ENCODE data around the gene NHSL1.

NHSL1 gene

DNA sequence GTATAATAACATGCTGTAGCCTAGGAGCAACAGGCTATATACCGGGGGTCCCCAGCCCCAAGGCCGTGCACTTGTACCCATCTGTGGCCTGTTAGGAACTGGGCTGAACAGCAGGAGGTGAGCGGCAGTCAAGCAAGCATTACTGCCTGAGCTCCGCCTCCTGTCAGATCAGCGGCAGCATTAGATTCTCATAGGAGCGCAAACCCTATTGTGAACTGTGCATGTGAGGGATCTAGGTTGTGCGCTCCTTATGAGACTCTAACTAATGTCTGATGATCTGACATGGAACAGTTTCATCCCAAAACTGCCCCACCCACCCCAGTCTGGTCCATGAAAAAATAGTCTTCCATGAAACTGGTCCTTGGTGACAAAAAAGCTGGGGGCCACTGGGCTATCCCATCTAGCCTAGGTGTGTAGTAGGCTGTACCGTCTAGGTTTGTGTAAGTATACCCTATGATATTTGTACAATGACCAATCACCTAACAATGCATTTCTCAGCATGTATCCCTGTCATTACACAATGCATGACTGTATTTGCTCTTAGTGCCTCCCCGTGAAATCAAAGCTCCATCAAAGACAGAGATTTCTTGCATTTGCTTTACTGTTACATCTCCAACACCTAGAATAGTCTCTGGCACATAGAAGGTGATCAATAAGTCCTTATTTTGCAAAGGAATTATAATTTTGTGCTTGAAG, 30.8 kb downstream of the NHSL1 start:
- no peak overlapping the region for H3K4me3 ChIP-seq (ENCODE audit: low read depth, low read length)

DNA sequence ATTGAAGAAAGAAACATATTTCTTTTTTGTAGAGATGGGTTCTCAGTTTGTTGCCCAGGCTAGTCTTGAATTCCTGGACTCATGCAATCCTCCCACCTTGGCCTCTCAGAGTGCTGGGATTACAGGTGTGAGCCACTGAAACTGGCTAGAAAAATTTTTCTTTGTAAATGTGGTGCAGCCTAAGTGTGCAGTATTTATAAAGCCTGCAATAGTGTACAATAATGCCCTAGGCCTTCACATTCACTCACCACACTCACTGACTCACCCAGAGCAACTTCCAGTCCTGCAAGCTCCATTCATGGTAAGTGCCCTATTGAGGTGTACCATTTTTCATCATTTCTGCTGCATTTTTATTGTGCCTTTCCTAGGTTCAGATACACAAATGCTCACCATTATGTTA, 31.4 kb downstream of the NHSL1 start:
- no peak overlapping the region for H3K4me3 ChIP-seq (ENCODE audit: low read depth, low read length)

DNA sequence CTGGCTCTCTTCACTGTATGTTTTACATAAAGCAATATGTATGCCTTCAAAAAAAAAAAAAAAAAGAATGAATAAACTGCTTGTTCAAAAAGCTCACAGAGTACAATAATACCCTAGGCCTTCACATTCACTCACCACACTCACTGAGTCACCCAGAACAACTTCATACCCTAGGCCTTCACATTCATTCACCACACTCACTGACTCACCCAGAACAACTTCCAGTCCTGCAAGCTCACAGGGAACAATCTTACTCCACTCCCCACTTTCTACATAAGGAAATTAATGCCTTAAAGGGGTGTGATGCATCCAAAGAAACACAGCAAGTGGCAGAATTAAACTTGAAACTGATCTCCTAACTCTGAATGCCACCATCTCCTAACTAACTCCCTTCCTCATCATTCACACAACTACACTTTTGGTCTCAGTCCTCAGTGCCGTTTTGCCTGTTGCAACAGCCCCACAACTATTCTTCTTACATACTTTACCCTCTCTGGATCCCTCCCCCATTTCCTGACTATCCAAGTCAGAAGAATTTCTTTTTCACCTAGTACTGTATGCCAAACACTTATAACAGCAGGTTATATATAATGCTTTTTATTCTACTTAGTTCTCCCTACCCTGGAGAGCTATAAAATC, 34.2 kb downstream of the NHSL1 start:
- no peak overlapping the region for H3K4me3 ChIP-seq (ENCODE audit: low read depth, low read length)

DNA sequence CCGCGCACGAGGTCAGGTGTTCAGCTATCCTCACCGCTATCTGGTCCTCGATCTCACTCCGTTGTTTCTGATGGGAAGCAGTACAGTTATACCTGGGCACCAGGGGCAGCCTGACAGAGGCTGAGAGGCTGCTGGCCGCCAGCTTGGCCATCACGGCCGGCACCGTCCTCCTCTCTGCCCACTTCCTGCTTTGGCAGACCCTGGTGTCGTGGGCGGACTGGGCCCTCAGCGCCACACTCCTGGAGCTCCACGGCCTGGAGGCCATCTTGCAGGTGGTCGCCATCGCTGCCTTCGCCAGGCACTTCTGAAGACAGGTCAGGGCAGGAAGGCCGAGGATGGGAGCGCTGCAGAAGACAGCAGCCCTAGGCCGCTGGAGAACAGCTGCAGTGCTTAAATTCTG, 35.2 kb downstream of the NHSL1 start:
- no peak overlapping the region for H3K4me3 ChIP-seq (ENCODE audit: low read depth, low read length)

DNA sequence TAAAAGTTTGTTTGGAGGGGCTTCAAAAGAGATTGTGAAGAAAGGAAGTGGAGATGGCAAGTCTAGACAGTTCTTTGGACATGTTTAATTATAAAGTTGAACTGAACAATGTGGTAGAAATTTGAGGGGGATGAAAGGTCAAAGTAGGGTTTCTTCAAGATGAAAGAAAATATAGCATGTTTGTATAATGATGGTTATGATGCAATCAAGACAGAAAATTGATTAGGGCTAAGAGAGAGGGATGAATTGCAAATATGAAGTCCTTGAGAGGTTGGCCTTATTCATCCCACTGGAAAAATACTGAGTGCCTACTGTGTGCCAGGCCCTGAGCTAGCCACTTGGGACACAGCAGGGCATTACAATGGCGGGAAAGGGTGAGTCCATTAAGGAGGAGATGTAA, 37.6 kb downstream of the NHSL1 start:
- H3K4me3 ChIP-seq (ENCODE audit: low read depth, low read length): no peak overlapping the region

DNA sequence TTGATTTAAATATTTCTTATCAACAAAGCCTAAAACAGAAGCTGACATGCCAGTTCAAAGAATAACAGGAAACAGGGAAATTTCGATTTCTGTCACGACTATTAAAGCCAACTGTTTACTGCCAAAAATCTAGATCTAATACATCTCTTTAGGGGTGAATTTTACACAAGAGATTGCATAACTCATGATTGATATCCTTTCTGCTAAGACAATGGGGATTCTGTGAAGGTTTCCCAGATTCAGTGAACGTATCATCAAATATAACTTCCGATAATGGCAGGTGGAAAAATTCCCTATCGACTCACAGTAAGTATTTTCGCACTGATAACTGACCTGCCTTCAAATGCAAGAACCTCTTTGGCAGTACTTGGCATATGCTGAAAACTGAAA, 42.9 kb downstream of the NHSL1 start:
- no peak overlapping the region for H3K4me3 ChIP-seq (ENCODE audit: low read depth, low read length)

DNA sequence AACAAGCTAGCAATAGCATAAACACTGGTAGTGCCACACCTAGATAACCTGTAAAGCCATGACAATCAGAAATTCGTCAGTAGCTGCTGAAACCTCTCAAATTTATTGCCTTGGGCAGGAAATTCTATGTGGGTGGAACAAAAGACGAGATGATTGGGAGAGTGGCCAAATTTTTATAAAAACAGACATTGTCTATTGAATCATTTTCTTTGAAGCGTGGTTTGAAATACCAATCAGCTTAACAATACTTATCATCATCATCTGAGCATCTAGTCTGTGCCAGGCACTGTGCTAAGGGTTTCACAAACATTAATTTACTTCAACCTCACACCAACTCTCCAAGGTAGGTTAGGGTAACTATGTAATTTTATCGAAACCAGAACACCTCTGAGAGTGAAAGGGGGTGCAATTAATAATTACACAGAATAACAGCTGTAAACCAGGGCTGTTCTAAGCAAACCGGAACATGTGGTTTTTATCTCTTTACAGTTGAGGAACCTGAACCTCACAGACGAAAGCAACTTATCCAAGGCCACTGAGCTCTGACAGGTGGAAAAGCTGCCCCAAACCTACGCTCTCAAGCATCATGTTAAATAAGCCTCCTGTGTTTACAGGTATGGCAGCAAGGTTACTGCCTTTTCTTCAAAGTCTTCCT, 43.4 kb downstream of the NHSL1 start:
- H3K4me3 ChIP-seq (ENCODE audit: low read depth, low read length): no peak overlapping the region

DNA sequence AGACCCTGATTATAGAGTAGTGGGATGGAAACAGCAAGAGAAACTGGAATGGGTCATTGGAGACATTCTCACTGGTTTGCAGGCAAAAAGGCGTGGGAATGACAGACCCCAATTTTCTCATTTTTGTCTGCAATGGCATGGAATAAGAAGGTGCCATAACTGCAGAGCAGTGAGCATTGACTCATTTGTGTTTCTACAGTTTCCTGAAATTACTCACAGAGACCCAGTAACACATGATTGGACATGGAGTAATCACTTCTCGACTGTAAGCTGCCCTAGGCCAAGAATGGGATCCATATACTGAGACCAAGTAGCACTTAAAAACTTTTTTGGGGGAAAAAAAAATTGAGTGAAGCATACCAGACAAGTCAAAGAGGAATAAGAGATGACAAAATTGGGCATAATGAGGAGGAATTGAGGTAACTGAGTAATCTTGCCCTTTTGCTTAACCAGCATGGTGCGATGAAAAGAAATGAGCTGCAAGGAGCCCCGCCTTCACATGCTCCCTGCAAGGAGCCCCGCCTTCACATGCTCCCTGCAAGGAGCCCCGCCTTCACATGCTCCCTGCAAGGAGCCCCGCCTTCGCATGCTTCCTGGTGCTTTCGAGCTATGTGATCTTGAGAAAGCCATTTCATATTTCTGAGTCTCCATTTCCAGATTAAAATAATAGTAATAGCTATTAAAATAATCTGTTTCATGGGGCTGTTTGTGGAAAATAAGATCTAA, 44.1 kb downstream of the NHSL1 start:
- no peak overlapping the region for H3K4me3 ChIP-seq (ENCODE audit: low read depth, low read length)

DNA sequence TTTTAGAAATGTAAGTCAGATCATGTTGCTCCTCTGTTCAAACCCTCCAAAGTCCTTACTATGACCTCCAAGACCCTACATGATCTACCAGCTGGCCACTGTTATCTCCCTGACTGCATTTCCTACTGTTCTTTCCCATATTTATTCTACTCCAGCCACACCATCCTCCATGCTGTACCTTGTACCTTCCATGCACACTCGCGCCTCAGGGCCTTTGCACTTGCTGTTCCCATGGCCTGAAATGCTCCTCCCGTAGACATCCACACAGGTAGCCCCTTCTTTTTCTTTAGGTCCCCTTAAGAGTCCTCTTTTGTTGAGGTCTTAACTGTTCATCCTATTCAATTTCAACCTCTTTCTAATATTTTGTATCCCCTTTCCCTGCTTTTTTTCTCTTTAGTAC, 48.3 kb downstream of the NHSL1 start:
- no peak overlapping the region for H3K4me3 ChIP-seq (ENCODE audit: low read depth, low read length)

DNA sequence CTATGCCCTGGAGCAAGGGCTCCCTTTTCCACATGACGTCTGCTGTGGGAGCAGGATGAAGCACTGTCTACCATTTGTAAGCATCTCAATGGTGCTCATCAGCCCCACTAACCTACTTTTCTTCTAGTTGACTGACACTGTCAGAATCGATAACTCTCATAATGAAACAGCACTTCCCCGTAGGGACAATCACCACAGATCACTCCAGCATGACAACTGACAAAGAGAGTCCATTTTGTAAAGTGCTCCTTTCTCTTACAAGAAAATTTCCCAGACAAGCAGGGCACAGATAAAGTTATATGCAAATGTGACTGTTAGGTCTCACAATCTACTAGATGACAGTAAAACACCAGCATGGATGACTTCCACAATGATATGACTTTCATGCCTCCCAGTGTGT, 48.8 kb downstream of the NHSL1 start:
- no peak overlapping the region for H3K4me3 ChIP-seq (ENCODE audit: low read depth, low read length)

DNA sequence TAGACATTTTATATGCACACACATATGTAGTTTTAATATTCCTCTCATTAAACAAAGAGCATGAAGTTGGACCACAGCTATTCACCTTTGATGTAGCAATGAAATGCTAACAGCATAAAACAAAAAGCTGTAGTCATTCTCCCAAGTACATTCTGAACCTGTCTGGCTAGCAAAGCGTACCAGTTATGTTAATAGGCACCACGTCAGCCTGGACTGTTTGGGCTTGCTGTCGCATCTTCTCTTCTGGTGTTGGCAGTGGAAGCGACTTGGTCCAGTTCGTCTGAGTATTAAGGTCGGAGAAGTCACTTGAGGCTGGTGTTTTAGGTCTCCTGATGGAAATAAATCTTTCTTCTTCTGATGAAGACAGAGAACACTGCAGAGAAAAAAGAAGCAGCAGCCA, 52.5 kb downstream of the NHSL1 start:
- no peak overlapping the region for H3K4me3 ChIP-seq (ENCODE audit: low read depth, low read length)

DNA sequence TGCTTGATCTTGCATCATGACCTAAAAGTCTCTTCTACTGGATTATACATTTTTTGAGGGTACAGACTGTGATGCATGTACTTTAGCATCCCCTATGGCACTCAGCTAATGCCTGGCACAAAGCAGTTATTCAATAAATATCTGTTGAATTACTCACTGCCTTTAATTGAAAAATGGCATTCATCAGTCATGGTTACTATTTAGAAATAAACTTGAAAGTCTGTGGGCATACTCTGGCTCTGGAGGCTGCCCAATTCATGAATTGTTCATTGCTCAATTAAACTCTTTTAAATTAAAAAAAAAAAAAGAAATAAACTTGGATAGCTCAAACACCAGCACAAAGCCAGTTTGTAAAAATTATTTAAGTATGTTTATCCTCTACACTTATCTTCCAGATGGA, 55.3 kb downstream of the NHSL1 start:
- no peak overlapping the region for H3K4me3 ChIP-seq (ENCODE audit: low read depth, low read length)

DNA sequence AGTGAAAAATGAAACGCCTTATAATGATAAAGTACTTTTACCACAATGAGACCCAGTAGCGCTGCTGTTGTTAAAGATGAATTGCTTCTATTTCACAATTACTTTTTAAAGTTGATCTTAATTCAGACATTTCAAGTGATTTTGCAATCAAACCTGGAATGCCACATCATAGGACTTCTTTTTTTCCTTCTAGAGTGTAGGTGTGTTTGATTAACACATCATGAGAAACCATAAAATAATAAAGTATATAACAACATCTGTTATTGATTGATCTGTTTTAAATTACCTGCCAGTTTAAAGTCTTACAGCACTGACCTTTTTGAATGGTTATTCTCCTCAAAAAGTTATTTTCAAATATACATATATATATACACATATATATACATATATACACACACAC, 56.6 kb downstream of the NHSL1 start:
- no peak overlapping the region for H3K4me3 ChIP-seq (ENCODE audit: low read depth, low read length)

DNA sequence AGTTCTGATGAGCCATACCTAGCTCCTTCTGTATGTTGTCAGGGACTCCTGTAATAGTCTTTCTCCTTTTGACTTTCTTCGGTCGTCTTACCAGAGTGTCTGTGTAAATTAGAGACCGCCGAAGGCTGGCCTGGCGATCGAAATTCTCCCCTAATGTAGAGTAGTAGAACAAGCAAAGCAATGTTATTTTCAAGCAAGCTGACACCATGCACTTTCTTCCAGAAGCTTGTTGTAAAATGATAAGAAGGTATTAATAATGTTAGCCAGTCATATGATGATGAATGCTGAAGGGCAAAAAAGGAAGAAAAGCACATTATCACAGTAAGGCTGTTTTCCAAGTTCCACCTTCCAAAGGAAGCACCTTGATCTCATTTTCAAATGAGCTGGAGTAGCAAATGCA, 57.3 kb downstream of the NHSL1 start:
- no peak overlapping the region for H3K4me3 ChIP-seq (ENCODE audit: low read depth, low read length)

DNA sequence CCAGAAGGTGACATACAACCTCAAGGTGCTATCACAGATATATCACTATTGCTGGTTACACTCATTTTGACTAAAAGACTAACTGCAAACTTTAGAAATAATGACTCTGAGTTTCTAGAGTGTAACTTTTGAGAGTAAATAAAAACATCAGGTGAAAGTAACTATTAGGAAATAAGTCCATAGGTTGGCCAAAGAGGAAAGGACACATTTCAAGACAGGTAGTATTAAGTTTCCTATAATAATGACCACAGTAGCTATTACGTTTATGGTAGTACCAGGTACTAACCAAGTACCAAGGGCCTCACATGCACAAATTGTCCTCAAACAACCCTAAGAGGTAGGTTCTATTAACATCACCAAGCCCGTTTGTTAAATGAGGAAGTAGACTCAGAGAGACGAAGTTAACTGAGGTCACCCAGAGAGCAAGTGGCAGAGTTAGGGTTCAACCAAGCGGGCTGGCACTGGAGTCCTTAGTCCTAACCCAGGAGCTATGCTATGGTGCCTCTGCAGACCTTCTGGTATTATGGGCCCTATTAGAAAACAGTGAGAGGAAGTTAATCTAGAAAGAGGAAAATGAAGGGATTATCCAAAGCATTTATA, 58.4 kb downstream of the NHSL1 start:
- H3K4me3 ChIP-seq (ENCODE audit: low read depth, low read length): no peak overlapping the region

DNA sequence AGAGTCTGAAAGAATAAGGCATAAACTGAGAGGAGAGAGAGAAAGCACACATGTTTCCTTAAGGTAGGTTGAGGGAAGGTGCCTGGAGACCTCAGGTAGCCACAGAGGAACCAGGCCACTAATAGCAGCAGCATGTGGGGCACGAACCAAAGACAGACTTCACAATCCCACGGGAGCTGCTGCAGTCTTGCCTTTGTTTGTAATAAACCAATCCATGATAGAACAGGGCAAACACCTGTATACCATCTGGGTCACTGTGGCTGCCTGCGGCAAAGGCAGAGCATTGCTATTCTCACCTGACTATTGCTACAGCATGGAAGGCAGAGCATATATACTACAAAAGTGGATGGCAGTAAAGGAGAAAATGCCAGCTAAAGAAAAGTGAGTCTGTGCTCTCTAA, 59.0 kb downstream of the NHSL1 start:
- H3K4me3 ChIP-seq (ENCODE audit: low read depth, low read length): no peak overlapping the region

DNA sequence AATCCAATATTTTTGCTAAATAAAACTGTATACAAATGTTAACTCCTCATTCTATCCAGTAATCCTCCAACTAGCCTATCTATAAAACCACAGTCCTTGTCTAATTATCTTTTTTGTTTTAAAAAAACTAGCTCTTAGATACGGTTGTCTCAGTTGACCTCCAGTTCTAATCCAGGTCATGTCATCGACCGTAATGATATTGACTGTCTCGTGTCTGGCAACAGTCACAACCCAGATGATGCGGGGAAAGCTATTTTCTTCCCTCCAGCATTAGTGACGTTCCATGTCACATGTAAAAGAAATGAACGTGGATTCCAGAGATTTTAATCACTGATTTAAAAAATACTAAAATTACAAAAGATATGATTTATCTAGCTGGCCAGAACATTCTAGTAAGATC, 59.7 kb downstream of the NHSL1 start:
- H3K4me3 ChIP-seq (ENCODE audit: low read depth, low read length): no peak overlapping the region

DNA sequence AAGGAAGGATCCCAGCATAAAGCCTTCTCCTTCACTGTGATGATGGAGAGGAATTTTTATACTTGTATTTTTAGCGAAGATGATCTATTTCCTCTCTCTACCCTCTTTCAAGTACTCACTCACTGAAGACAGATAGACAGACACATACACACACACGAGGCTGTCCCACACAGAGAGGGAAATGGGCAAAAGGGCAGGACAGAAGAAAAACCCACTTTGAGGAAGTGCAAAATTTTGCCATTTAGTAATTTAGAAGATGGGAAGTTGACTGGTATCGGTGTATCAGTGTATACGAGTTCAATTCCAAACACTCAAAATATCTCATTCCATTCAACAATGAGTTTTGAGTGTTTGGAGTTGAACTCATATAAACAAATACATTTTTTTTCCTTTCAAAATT, 64.4 kb downstream of the NHSL1 start:
- H3K4me3 ChIP-seq (ENCODE audit: low read depth, low read length): no peak overlapping the region

DNA sequence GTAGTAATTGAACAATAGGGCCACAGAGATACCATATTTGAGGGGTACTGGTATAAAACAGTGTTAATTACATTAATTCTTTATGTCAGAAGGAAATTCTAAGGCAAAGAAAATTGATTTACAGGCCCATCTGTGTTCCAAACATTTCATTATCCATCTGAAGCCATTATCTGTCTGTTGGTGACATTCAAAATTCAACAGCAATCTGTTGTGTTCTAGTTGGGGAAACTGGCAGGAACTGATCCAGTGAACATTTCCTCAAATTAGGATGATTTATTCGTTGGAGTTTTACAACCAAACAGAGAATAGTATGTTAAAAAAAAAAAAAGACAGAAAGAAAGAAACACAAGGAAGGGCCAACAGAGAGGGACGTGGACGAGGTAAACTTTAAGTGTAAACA, 65.2 kb downstream of the NHSL1 start:
- H3K4me3 ChIP-seq (ENCODE audit: low read depth, low read length): no peak overlapping the region

DNA sequence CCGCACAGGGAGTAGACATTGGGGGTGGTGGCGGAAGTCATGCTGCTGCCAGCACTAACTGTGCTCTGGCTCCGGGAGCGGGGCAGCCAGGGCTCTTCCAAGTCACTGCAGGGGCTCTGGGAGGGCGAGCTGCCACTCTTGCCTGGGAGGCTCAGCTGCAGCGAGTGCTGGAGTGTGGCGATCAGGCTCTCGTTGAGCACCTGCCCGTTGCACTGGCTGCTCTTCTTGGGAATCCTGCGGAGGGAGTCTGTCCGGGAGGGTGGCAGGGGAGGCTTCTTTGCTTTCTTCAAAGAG, 67.3 kb downstream of the NHSL1 start:
- no peak overlapping the region for H3K4me3 ChIP-seq (ENCODE audit: low read depth, low read length)

DNA sequence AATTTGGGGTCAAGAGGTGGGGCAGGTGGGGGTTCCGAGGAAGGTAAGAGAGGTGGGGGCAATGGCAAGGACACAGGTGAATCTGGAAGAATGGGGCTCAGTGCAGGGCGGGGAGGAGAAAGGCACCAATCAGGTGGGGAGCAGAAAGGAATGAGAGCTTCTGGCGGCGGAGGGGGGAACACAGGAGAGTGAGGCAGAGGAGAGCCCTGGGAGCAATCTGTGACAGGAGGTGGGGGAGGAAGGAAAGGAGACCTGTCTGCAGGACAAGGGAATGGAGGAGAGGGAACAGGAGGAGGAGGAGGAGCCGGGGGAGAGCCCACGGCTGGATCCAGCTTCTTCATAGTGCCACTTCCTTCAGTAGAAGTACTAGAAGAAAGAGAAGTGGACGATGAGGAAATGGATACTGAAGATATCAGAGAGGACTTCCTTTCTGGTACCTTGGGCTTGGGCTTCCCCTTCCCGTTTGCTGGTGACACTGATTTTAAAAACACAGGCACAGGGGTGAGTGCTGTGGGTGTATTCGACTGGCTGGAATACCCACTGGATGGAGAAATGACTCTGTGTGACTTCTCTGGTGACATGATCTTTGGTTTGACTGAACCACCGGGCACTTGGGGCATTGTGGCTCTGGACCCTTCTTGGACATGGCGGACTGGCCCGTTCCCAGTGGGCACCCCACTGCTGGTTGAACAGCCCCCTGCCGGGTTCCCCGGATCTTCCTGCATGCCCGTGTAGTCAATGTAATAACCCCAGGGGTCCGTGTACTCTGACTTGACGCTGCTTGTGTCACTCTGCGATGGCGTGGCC, 67.8 kb downstream of the NHSL1 start:
- H3K4me3 ChIP-seq (ENCODE audit: low read depth, low read length): no peak overlapping the region
